GM12878 (cell line): ENCODE data around the gene WNT9A. TPM values are rescaled to one million over a fixed set of nuclear protein-coding genes. Genes with fewer than 3 reads are reported as not detected.

Experiments used
- ATAC-seq: fragments of 200-7000 bp; cut with Tn5 transposase; 3 replicates; pipeline ENCODE4 v1.9.1; 2020; ENCODE audit warnings: mild to moderate bottlenecking, moderate library complexity
- BruUV-seq: library from RNA; stranded (reverse); fragments of 400-500 nt; replicated peaks from 2 replicates; lab custom pipeline; 2021; lab: Mats Ljungman, UMichigan
- CTCF ChIA-PET: fragments of 300-600 bp; sonication (Branson Sonifier 250); formaldehyde crosslinking; extraction: SDS; loops from one replicate; lab custom pipeline; 2021; ENCODE audit warnings: inconsistent platforms; lab: Yijun Ruan, JAX
- POLR2A ChIA-PET: fragments of 350-600 bp; formaldehyde crosslinking; extraction: SDS; loops from one replicate; lab custom pipeline; 2021; ENCODE audit warnings: inconsistent platforms; lab: Charles Lee
- RAD21 ChIA-PET: fragments of 300-600 bp; sonication (Branson Sonifier 250); formaldehyde crosslinking; loops from one replicate; lab custom pipeline; 2023; ENCODE audit warnings: antibody characterized with exemption; ENCODE audit not compliant: unreplicated experiment; lab: Charles Lee
- SMC1A ChIA-PET: fragments of 300-600 bp; sonication (Branson Sonifier 250); formaldehyde crosslinking; loops from one replicate; lab custom pipeline; 2023; ENCODE audit not compliant: unreplicated experiment, uncharacterized antibody; lab: Charles Lee
- DNase-seq: peaks from one replicate; pipeline ENCODE4 v3.0.0-alpha.2; 2011; ENCODE audit warnings: low read depth, low spot score
- FAIRE-seq: peaks from 3 replicates; lab custom pipeline; 2011; peaks lifted over from hg19 to GRCh38; lab: Jason Lieb, UNC
- H2AFZ ChIP-seq: 2 replicates; pipeline ENCODE4 v1.6.0; 2011; ENCODE audit warnings: low read depth, low read length, control low read depth; ENCODE audit not compliant: control insufficient read depth
- H3K27ac ChIP-seq: 2 replicates; pipeline ENCODE4 v1.5.1; 2011; ENCODE audit warnings: control low read depth; ENCODE audit not compliant: control insufficient read depth, insufficient read depth
- H3K27me3 ChIP-seq, 2 experiments: replicated peaks in 1 of 2; 2 replicates each; pipeline versions ENCODE4 v1.6.0 to v1.6.1; 2011; ENCODE audit warnings: low read length in 1 of 2; ENCODE audit not compliant: control insufficient read depth in 2 of 2, insufficient read depth in 2 of 2
- H3K36me3 ChIP-seq, 2 experiments: 2 replicates each; pipeline ENCODE4 v1.5.1; 2011; ENCODE audit warnings: low read length in 1 of 2; ENCODE audit not compliant: control insufficient read depth in 2 of 2, insufficient read depth in 2 of 2
- H3K4me1 ChIP-seq: 2 replicates; pipeline ENCODE4 v1.6.1; 2011; ENCODE audit warnings: mild to moderate bottlenecking, low read length, moderate library complexity, mixed read lengths; ENCODE audit not compliant: control insufficient read depth, insufficient read depth
- H3K4me2 ChIP-seq: 2 replicates; pipeline ENCODE4 v1.6.0; 2011; ENCODE audit warnings: control low read depth; ENCODE audit not compliant: control insufficient read depth, insufficient read depth
- H3K4me3 ChIP-seq: fragments of 200-600 bp; sonication (generic); 2 replicates; pipeline ENCODE4 v1.5.1; 2016
- H3K79me2 ChIP-seq: 2 replicates; pipeline ENCODE4 v1.6.0; 2011; ENCODE audit warnings: low read length; ENCODE audit not compliant: control insufficient read depth, insufficient read depth
- H3K9ac ChIP-seq: 2 replicates; pipeline ENCODE4 v1.8.0; 2011; ENCODE audit warnings: low read length, control low read depth, mixed read lengths; ENCODE audit not compliant: control insufficient read depth, insufficient read depth
- H3K9me3 ChIP-seq: replicated peaks from 3 replicates; pipeline ENCODE4 v1.5.1; 2011; ENCODE audit warnings: mild to moderate bottlenecking, low read length; ENCODE audit not compliant: control insufficient read depth, insufficient read depth
- H4K20me1 ChIP-seq: 2 replicates; pipeline ENCODE4 v1.6.0; 2011; ENCODE audit not compliant: control insufficient read depth, insufficient read depth
- BRCA1 ChIP-seq: IDR thresholded peaks from 2 replicates; pipeline ENCODE4 v1.6.1; 2011; ENCODE audit warnings: low read depth, low read length, improper control_type of control experiment
- CBX3 ChIP-seq: fragments of 200-600 bp; sonication (generic); IDR thresholded peaks from 2 replicates; pipeline ENCODE4 v1.6.1; 2016; ENCODE audit warnings: low read depth, borderline replicate concordance
- ESRRA ChIP-seq: IDR thresholded peaks from 2 replicates; pipeline ENCODE4 v1.6.1; 2012; ENCODE audit warnings: mild to moderate bottlenecking, low read length, improper control_type of control experiment
- KAT2A ChIP-seq: conservative IDR thresholded peaks from 2 replicates; pipeline ENCODE4 v1.6.1; 2011; ENCODE audit warnings: low read depth, low read length; ENCODE audit not compliant: control insufficient read depth
- KDM1A ChIP-seq: fragments of 200-600 bp; sonication (generic); IDR thresholded peaks from 2 replicates; pipeline ENCODE4 v1.6.1; 2016; ENCODE audit warnings: borderline replicate concordance
- KLF5 ChIP-seq: fragments of 450-650 bp; IDR thresholded peaks from 2 replicates; pipeline ENCODE4 v1.6.1; 2014; ENCODE audit warnings: mild to moderate bottlenecking; ENCODE audit not compliant: partially characterized antibody
- MYB ChIP-seq: fragments of 150-350 bp; IDR thresholded peaks from 2 replicates; pipeline ENCODE4 v1.6.1; 2014; ENCODE audit warnings: mild to moderate bottlenecking, low read depth, low read length, borderline replicate concordance
- PAX8 ChIP-seq: fragments of 450-650 bp; IDR thresholded peaks from 2 replicates; pipeline ENCODE4 v1.6.1; 2017; ENCODE audit warnings: mild to moderate bottlenecking, moderate library complexity
- PML ChIP-seq: IDR thresholded peaks from 2 replicates; pipeline ENCODE4 v1.6.1; 2012; ENCODE audit warnings: low read length, inconsistent platforms
- SMAD5 ChIP-seq: IDR thresholded peaks from 2 replicates; pipeline ENCODE4 v1.6.1; 2016; ENCODE audit warnings: antibody characterized with exemption, low read depth
- TCF12 ChIP-seq: IDR thresholded peaks from 2 replicates; pipeline ENCODE4 v1.6.1; 2011; ENCODE audit warnings: low read depth, mild to moderate bottlenecking, low read length
- WGBS: methylation state at CpG from one replicate; pipeline ENCODE4 v1.1.6; 2016; ENCODE audit warnings: low lambda C conversion rate; ENCODE audit not compliant: insufficient replicate concordance, insufficient coverage; ENCODE audit errors: missing lambda C conversion rate; 5-methylcytosine and 5-hydroxymethylcytosine counted together
- in situ Hi-C: fragments of 300-500 bp; cut with MboI; formaldehyde crosslinking; loops from 9 replicates; pipeline ENCODE4 v1.14.3; 2018; ENCODE audit warnings: mixed read lengths
- intact Hi-C: fragments of 100-400 bp; cut with micrococcal nuclease; formaldehyde crosslinking; loops from one replicate; pipeline ENCODE4 v1.14.2; 2022; ENCODE audit not compliant: unreplicated experiment
- polyA plus RNA-seq, 11 experiments: library from polyadenylated mRNA; depleted of rRNA in 4 of 11; unstranded in 6 of 11; stranded (reverse) in 5 of 11; fragments of >200 nt; fragmentation: Nextera tagmentation in 4 of 11; fragmentation: Illumina TruSeq in 1 of 11; extraction: Ambion mirVana in 4 of 11; extraction: Trizol in 1 of 11; gene quantifications; 1 replicate in 1 of 11; 2 replicates in 10 of 11; pipeline versions ENCODE4 v1.2.1 to v1.2.3, GENCODE V29; 2011 to 2016; ENCODE audit warnings: inconsistent platforms in 2 of 11, missing spikeins in 2 of 11, low read depth in 1 of 11
- total RNA-seq, 4 experiments: library from RNA; depleted of rRNA in 3 of 4; stranded (reverse); fragments of >200 nt in 3 of 4; fragmentation: Illumina TruSeq in 1 of 4; extraction: Trizol in 1 of 4; gene quantifications; 2 replicates each; pipeline versions ENCODE4 v1.2.1 to v1.2.3, GENCODE V29; 2013 to 2021
- TF ChIP-seq, protein P1 (sequence below): IDR thresholded peaks from 2 replicates; pipeline ENCODE4 v1.6.1; 2012; ENCODE audit warnings: mild to moderate bottlenecking, low read depth, low read length

Gene WNT9A
- total and polyA plus RNA-seq, 10 of the 15 experiments (the other 5 are each of a cell fraction or from before 2014, with no cell fraction given), result not detected

GRCh38 chr1:227869851-227870305, 77.9 kb downstream of the WNT9A start:
- Histone ChIP-seq H2AFZ (no peak overlapping the region), H3K36me3 (no peaks in the 10 kb centered on the region), H3K9ac (no peak overlapping the region), H3K9me3 (no peaks in the 10 kb centered on the region), H3K79me2 (no peaks in the 10 kb centered on the region), H3K4me3 (no peak overlapping the region), H3K27me3 (no peaks in the 10 kb centered on the region), H3K27ac (no peak overlapping the region), H3K4me1 (no peaks in the 10 kb centered on the region), H4K20me1 (no peaks in the 10 kb centered on the region), H3K4me2 (no peak overlapping the region)
- ChIA-PET SMC1A (no interaction called here), CTCF (no interaction called here), RAD21 (no interaction called here), POLR2A (no interaction called here)
- no peak for TF ChIP-seq MYB
- 0% methylated on average over 5 of the region's 5 CpGs for WGBS
- ATAC-seq, result no peak
- no peak for DNase-seq
- intact Hi-C loops (no loop called here), in situ Hi-C loops (no loop called here)
- no peak for FAIRE-seq
- BruUV-seq, result no TSS peak

DNA sequence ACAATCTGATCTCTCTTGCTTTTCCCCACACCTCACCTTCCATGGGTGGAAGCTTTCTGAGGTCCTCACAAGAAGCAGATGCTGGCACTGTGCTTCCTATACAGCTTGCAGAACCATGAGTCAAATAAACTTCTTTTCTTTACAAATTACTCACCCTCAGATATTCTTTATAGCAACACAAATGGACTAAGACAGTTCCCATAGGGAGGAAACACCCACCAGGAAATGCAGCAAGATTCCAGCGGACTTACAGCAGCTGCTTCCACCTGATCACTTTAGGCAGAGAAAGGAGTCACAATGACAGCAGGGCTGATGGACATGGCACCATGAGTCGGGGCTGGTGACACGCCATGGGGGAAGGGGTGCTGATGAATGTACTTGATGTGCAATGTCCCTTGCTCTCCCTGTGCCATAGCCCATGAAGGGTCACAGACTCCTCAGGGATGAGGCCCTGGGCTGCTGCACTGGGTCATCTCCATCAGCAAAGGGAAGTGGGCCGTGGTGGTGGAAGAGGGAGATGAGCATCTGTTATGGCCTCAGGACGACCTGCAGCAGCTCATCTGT, 78.4 kb downstream of the WNT9A start:
- H3K36me3 ChIP-seq, result no peaks in the 10 kb centered on the region
- no peak for FAIRE-seq
- H3K79me2 ChIP-seq, result no peaks in the 10 kb centered on the region
- no peak overlapping the region for H3K4me3 ChIP-seq
- no peak overlapping the region for H3K27ac ChIP-seq
- H2AFZ ChIP-seq, result no peak overlapping the region
- 3% methylated on average over 5 of the region's 5 CpGs for WGBS
- intact Hi-C loops, result no loop called here
- H3K9ac ChIP-seq, result no peak overlapping the region
- ATAC-seq, result no peak
- no peaks in the 10 kb centered on the region for H3K9me3 ChIP-seq
- no peaks in the 10 kb centered on the region for H3K27me3 ChIP-seq
- ChIA-PET SMC1A (no interaction called here), POLR2A (no interaction called here), CTCF (no interaction called here), RAD21 (no interaction called here)
- no peaks in the 10 kb centered on the region for H4K20me1 ChIP-seq
- H3K4me2 ChIP-seq, result no peak overlapping the region
- no peak for DNase-seq
- no TSS peak for BruUV-seq
- in situ Hi-C loops, result no loop called here
- H3K4me1 ChIP-seq, result no peaks in the 10 kb centered on the region
- TF ChIP-seq KDM1A (no peak), SMAD5 (no peak), KLF5 (no peak), BRCA1 (no peak), CBX3 (no peak), ESRRA (no peak), PML (no peak), TCF12 (no peak), PAX8 (no peak), KAT2A (no peak)
- TF ChIP-seq, protein P1, sequence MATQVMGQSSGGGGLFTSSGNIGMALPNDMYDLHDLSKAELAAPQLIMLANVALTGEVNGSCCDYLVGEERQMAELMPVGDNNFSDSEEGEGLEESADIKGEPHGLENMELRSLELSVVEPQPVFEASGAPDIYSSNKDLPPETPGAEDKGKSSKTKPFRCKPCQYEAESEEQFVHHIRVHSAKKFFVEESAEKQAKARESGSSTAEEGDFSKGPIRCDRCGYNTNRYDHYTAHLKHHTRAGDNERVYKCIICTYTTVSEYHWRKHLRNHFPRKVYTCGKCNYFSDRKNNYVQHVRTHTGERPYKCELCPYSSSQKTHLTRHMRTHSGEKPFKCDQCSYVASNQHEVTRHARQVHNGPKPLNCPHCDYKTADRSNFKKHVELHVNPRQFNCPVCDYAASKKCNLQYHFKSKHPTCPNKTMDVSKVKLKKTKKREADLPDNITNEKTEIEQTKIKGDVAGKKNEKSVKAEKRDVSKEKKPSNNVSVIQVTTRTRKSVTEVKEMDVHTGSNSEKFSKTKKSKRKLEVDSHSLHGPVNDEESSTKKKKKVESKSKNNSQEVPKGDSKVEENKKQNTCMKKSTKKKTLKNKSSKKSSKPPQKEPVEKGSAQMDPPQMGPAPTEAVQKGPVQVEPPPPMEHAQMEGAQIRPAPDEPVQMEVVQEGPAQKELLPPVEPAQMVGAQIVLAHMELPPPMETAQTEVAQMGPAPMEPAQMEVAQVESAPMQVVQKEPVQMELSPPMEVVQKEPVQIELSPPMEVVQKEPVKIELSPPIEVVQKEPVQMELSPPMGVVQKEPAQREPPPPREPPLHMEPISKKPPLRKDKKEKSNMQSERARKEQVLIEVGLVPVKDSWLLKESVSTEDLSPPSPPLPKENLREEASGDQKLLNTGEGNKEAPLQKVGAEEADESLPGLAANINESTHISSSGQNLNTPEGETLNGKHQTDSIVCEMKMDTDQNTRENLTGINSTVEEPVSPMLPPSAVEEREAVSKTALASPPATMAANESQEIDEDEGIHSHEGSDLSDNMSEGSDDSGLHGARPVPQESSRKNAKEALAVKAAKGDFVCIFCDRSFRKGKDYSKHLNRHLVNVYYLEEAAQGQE, result no peak
